ENCODE measurements around the gene NAIP.
"Not testable (repeated sequence)": the region's sequence is repeated elsewhere in the genome, so short reads cannot be mapped to it uniquely, and the experiment has no call there.

Gene NAIP

GRCh38 chr5:71013575-71013974 is 11.6 kb downstream of the NAIP start:
- Histone ChIP-seq H3K4me3 (ENCODE audit: low read depth, low read length) (no peak overlapping the region), H3K36me3 (ENCODE audit: control insufficient read depth, insufficient read depth, low read length) (no peaks in the 10 kb centered on the region), H3K9ac (ENCODE audit: low read depth, low read length) (no peak overlapping the region), H3K9me3 (ENCODE audit: control insufficient read depth, insufficient read depth, low read length) (no peaks in the 10 kb centered on the region), H3K4me1 (ENCODE audit: control insufficient read depth, insufficient read depth, low read length) (no peaks in the 10 kb centered on the region), H3K27me3 (ENCODE audit: control insufficient read depth, insufficient read depth, low read length) (no peaks in the 10 kb centered on the region)

DNA sequence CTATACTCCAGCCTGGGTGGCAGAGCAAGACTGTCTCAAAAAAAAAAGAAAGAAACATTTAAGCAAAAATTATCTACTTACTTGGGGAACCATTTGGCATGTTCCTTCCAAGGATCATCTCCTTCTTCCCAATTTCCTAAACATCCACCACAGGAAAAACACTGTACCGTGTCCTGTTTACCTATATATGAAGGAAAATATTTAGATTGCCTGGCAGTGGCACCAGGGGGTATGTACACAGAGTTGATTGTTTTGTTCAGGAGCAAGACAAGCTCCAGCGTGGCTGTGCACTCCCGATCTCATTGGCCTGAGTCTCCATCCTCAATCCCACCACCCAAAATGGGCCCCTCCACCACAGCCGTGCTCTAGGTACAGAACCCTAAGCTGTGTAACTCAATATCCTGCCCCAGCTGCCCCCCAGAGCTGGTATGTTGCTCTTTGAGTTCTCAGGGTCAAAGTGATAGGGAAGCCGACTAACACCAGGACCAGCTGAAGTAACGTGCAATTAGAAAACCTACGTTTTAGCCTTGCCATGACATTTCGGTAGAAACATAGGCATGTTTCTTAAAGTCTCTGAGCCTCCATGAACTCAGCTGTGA is 13.8 kb downstream of the NAIP start:
- Histone ChIP-seq H3K27me3 (ENCODE audit: control insufficient read depth, insufficient read depth, low read length) (no peaks in the 10 kb centered on the region), H3K36me3 (ENCODE audit: control insufficient read depth, insufficient read depth, low read length) (no peaks in the 10 kb centered on the region), H3K9ac (ENCODE audit: low read depth, low read length) (no peak overlapping the region), H3K4me3 (ENCODE audit: low read depth, low read length) (no peak overlapping the region), H3K9me3 (ENCODE audit: control insufficient read depth, insufficient read depth, low read length) (no peaks in the 10 kb centered on the region), H3K4me1 (ENCODE audit: control insufficient read depth, insufficient read depth, low read length) (no peaks in the 10 kb centered on the region)

DNA sequence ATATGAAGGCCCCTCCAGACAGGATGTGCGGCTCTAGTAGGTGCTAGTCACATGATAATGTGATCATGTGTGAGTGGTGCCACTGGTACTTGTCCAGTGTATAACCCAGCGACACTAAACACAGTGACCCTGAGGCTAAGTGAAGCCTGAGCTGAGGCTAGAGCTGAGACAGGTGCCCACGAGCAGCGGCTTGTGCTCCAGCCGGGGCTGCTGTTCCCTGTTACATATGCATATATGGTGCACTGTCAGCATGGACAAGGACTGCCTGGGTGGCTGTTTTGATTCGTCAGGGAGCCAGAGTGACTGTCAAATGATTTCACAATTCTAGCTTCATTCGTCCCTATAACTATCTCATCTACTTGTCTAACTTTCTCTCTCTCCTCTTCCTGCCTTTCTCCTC is 18.2 kb downstream of the NAIP start:
- H3K9me3 ChIP-seq (ENCODE audit: control insufficient read depth, insufficient read depth, low read length); H3K4me1 ChIP-seq (ENCODE audit: control insufficient read depth, insufficient read depth, low read length); H3K36me3 ChIP-seq (ENCODE audit: control insufficient read depth, insufficient read depth, low read length); H3K4me3 ChIP-seq (ENCODE audit: low read depth, low read length); H3K27me3 ChIP-seq (ENCODE audit: control insufficient read depth, insufficient read depth, low read length); H3K9ac ChIP-seq (ENCODE audit: low read depth, low read length): not testable (repeated sequence)

- H3K4me3 ChIP-seq (ENCODE audit: low read depth, low read length); H3K9me3 ChIP-seq (ENCODE audit: control insufficient read depth, insufficient read depth, low read length); H3K27me3 ChIP-seq (ENCODE audit: control insufficient read depth, insufficient read depth, low read length); H3K4me1 ChIP-seq (ENCODE audit: control insufficient read depth, insufficient read depth, low read length); H3K9ac ChIP-seq (ENCODE audit: low read depth, low read length); H3K36me3 ChIP-seq (ENCODE audit: control insufficient read depth, insufficient read depth, low read length): not testable (repeated sequence)
These were observed 40.3 kb downstream of the NAIP start for GRCh38 chr5:70984882-70985281.

DNA sequence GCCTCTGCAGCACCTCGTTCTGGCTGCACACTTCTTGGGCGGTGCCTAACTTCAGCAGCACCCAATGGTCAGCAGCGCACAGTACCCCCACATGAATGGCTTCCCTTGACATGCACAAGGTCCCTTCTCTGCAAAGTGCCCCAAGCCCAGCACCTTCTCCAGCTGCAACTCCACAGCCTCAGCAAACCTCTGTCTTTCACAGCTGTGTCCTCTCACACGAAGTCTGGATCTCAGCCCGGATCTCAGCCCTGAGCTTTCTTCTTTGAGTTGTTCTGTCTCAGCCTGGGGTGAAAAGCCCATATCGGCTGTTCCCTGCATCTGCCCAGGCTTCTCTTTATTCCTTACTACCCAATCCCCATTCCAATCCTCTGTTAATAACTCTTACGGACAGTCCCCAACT is 57.9 kb downstream of the NAIP start:
- H3K27me3 ChIP-seq (ENCODE audit: control insufficient read depth, insufficient read depth, low read length); H3K4me3 ChIP-seq (ENCODE audit: low read depth, low read length); H3K9me3 ChIP-seq (ENCODE audit: control insufficient read depth, insufficient read depth, low read length); H3K36me3 ChIP-seq (ENCODE audit: control insufficient read depth, insufficient read depth, low read length); H3K9ac ChIP-seq (ENCODE audit: low read depth, low read length); H3K4me1 ChIP-seq (ENCODE audit: control insufficient read depth, insufficient read depth, low read length): not testable (repeated sequence)

DNA sequence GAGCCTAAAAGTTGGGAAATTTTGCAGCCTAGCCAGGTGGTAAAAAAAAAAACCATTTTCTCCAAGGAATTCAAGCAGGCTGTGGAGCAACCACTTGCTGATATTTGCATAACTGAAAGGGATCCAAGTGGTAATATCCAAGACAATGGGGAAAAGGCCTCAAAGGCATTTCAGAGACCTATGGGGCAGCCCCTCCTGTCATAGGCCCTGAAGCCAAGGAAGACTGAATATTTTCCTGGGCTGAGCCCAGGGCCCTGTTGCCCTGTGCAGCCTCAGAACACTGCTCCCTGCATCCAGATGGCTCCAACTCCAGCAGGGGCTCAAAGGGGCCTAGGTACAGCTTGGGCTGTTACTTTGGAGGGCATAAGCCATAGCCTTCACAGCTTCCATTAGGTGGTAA is 60.6 kb downstream of the NAIP start:
- not testable (repeated sequence) for H3K36me3 ChIP-seq (ENCODE audit: control insufficient read depth, insufficient read depth, low read length); H3K4me3 ChIP-seq (ENCODE audit: low read depth, low read length); H3K4me1 ChIP-seq (ENCODE audit: control insufficient read depth, insufficient read depth, low read length); H3K9me3 ChIP-seq (ENCODE audit: control insufficient read depth, insufficient read depth, low read length); H3K9ac ChIP-seq (ENCODE audit: low read depth, low read length); H3K27me3 ChIP-seq (ENCODE audit: control insufficient read depth, insufficient read depth, low read length)

- H3K9ac ChIP-seq (ENCODE audit: low read depth, low read length); H3K36me3 ChIP-seq (ENCODE audit: control insufficient read depth, insufficient read depth, low read length): not testable (repeated sequence)
These were observed 72.1 kb downstream of the NAIP start for GRCh38 chr5:70953068-70953467.

DNA sequence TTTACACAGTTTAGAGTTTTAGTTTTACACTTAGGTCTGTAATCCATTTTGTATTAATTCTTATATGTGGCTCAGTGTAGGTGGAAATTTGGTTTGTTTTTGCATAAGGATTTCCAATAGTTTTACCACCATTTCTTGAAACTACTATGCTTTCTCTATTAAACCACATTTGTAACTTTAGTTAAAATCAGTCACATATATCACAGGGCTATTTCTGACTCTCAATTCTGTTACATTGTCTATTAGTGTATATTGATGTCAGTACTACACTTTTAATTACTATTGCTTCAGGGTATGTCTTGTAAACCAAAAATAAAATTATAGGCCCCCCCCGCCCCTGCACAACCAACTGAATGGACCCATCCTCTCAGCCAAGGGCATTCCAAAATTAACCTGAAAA is 92.6 kb downstream of the NAIP start:
- not testable (repeated sequence) for H3K9me3 ChIP-seq (ENCODE audit: control insufficient read depth, insufficient read depth, low read length)

More at GRCh38 chr5:70953068-70953467, 72.1 kb downstream of the NAIP start:
- not testable (repeated sequence) for H3K9me3 ChIP-seq (ENCODE audit: control insufficient read depth, insufficient read depth, low read length); H3K27me3 ChIP-seq (ENCODE audit: control insufficient read depth, insufficient read depth, low read length); H3K4me1 ChIP-seq (ENCODE audit: control insufficient read depth, insufficient read depth, low read length); H3K4me3 ChIP-seq (ENCODE audit: low read depth, low read length)

GRCh38 chr5:70931709-70932368 is 93.3 kb downstream of the NAIP start:
- not testable (repeated sequence) for H3K4me1 ChIP-seq (ENCODE audit: control insufficient read depth, insufficient read depth, low read length); H3K4me3 ChIP-seq (ENCODE audit: low read depth, low read length); H3K27me3 ChIP-seq (ENCODE audit: control insufficient read depth, insufficient read depth, low read length); H3K36me3 ChIP-seq (ENCODE audit: control insufficient read depth, insufficient read depth, low read length); H3K9ac ChIP-seq (ENCODE audit: low read depth, low read length); H3K9me3 ChIP-seq (ENCODE audit: control insufficient read depth, insufficient read depth, low read length)

More for the DNA sequence above, 92.6 kb downstream of the NAIP start:
- not testable (repeated sequence) for H3K27me3 ChIP-seq (ENCODE audit: control insufficient read depth, insufficient read depth, low read length); H3K36me3 ChIP-seq (ENCODE audit: control insufficient read depth, insufficient read depth, low read length); H3K4me3 ChIP-seq (ENCODE audit: low read depth, low read length); H3K4me1 ChIP-seq (ENCODE audit: control insufficient read depth, insufficient read depth, low read length); H3K9ac ChIP-seq (ENCODE audit: low read depth, low read length)

DNA sequence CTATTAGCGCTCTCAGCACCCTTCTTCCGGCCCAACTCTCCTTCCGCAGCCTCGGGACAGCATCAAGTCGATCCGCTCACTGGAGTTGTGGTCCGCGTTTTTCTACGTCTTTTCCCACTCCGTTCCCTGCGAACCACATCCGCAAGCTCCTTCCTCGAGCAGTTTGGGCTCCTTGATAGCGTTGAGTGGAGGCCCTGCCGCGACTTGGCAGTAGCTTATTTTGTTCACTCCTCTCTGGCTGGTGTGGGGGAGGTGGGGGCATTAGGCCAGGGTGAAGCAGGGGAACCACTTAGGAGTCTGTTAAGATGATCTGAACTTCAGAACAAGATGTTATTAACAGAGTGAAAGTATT is 100.0 kb downstream of the NAIP start:
- not testable (repeated sequence) for H3K27me3 ChIP-seq (ENCODE audit: control insufficient read depth, insufficient read depth, low read length)

More for the DNA sequence above, 100.0 kb downstream of the NAIP start:
- H3K4me3 ChIP-seq (ENCODE audit: low read depth, low read length); H3K36me3 ChIP-seq (ENCODE audit: control insufficient read depth, insufficient read depth, low read length); H3K9me3 ChIP-seq (ENCODE audit: control insufficient read depth, insufficient read depth, low read length); H3K9ac ChIP-seq (ENCODE audit: low read depth, low read length); H3K4me1 ChIP-seq (ENCODE audit: control insufficient read depth, insufficient read depth, low read length): not testable (repeated sequence)

Measured in iPS-15b (cell line).